ENCODE measurements around the gene ZSCAN5A.

The ZSCAN5A gene

GRCh38 chr19:56351208-56351607 lies 36.6 kb upstream of the ZSCAN5A start:
- no peak overlapping the region for H2BK120ac ChIP-seq (ENCODE audit: insufficient read depth, low read length, poor library complexity)
- H2AK5ac ChIP-seq (ENCODE audit: low read length) = no peak overlapping the region
- no peak overlapping the region for H4K8ac ChIP-seq (ENCODE audit: low read depth, low read length)
- no peak overlapping the region for H3K23ac ChIP-seq (ENCODE audit: low read length)
- H3K4ac ChIP-seq (ENCODE audit: low read depth, low read length) = no peak overlapping the region
- H3K14ac ChIP-seq (ENCODE audit: low read length) = no peak overlapping the region
- H3K36me3 ChIP-seq (ENCODE audit: control insufficient read depth in 1 of 2, insufficient read depth in 2 of 2, low read length in 2 of 2) = no peaks in the 10 kb centered on the region
- no peak overlapping the region for H4K91ac ChIP-seq (ENCODE audit: low read depth, low read length)
- H2BK5ac ChIP-seq (ENCODE audit: low read depth, low read length, poor library complexity) = no peak overlapping the region
- H3K79me1 ChIP-seq (ENCODE audit: low read length) = no peaks in the 10 kb centered on the region
- H3K27ac ChIP-seq (ENCODE audit: low read depth, low read length) = no peak overlapping the region
- no peak overlapping the region for H3K4me2 ChIP-seq (ENCODE audit: low read length)
- H3K9ac ChIP-seq (ENCODE audit: low read length) = no peak overlapping the region
- WGBS (ENCODE audit: extremely low coverage, insufficient coverage, insufficient read length) = no CpG with 5 or more reads among the region's 6 CpGs
- H2BK12ac ChIP-seq (ENCODE audit: low read length) = no peak overlapping the region
- no peak overlapping the region for H3K4me3 ChIP-seq (ENCODE audit: low read depth, low read length)
- DNase-seq = no peak
- H2AFZ ChIP-seq (ENCODE audit: insufficient read depth, low read length, poor library complexity) = no peak overlapping the region
- no peaks in the 10 kb centered on the region for H3K9me3 ChIP-seq (ENCODE audit: insufficient read depth, low read depth, low read length)
- no peak overlapping the region for H4K12ac ChIP-seq (ENCODE audit: low read depth, low read length)
- H3K27me3 ChIP-seq (ENCODE audit: insufficient read depth, low read length) = no peaks in the 10 kb centered on the region
- no peaks in the 10 kb centered on the region for H3K4me1 ChIP-seq (ENCODE audit: control insufficient read depth in 1 of 2, insufficient read depth in 2 of 2, low read length in 2 of 2)
- H3K18ac ChIP-seq (ENCODE audit: low read length) = no peak overlapping the region
- no peaks in the 10 kb centered on the region for H3K79me2 ChIP-seq (ENCODE audit: control insufficient read depth, insufficient read depth, low read length, poor library complexity)

GRCh38 chr19:56350416-56351045 lies 35.9 kb upstream of the ZSCAN5A start:
- WGBS (ENCODE audit: extremely low coverage, insufficient coverage, insufficient read length) = no CpG with 5 or more reads among the region's 8 CpGs
- no peak overlapping the region for H3K4me2 ChIP-seq (ENCODE audit: low read length)
- no peak overlapping the region for H3K4me3 ChIP-seq (ENCODE audit: low read depth, low read length)
- DNase-seq = peak; percentile 11 to 78
- no peaks in the 10 kb centered on the region for H3K79me2 ChIP-seq (ENCODE audit: control insufficient read depth, insufficient read depth, low read length, poor library complexity)
- H3K14ac ChIP-seq (ENCODE audit: low read length) = no peak overlapping the region
- H3K23ac ChIP-seq (ENCODE audit: low read length) = no peak overlapping the region
- H4K12ac ChIP-seq (ENCODE audit: low read depth, low read length) = no peak overlapping the region
- H3K27ac ChIP-seq (ENCODE audit: low read depth, low read length) = no peak overlapping the region
- no peak overlapping the region for H2AK5ac ChIP-seq (ENCODE audit: low read length)
- no peak overlapping the region for H2BK5ac ChIP-seq (ENCODE audit: low read depth, low read length, poor library complexity)
- H3K79me1 ChIP-seq (ENCODE audit: low read length) = no peaks in the 10 kb centered on the region
- H2AFZ ChIP-seq (ENCODE audit: insufficient read depth, low read length, poor library complexity) = no peak overlapping the region
- no peak overlapping the region for H2BK120ac ChIP-seq (ENCODE audit: insufficient read depth, low read length, poor library complexity)
- H2BK12ac ChIP-seq (ENCODE audit: low read length) = no peak overlapping the region
- H3K9me3 ChIP-seq (ENCODE audit: insufficient read depth, low read depth, low read length) = no peaks in the 10 kb centered on the region
- no peak overlapping the region for H3K9ac ChIP-seq (ENCODE audit: low read length)
- no peak overlapping the region for H3K4ac ChIP-seq (ENCODE audit: low read depth, low read length)
- H3K4me1 ChIP-seq (ENCODE audit: control insufficient read depth in 1 of 2, insufficient read depth in 2 of 2, low read length in 2 of 2) = no peaks in the 10 kb centered on the region
- no peak overlapping the region for H4K8ac ChIP-seq (ENCODE audit: low read depth, low read length)
- no peak overlapping the region for H4K91ac ChIP-seq (ENCODE audit: low read depth, low read length)
- no peak overlapping the region for H3K18ac ChIP-seq (ENCODE audit: low read length)
- H3K27me3 ChIP-seq (ENCODE audit: insufficient read depth, low read length) = no peaks in the 10 kb centered on the region
- H3K36me3 ChIP-seq (ENCODE audit: control insufficient read depth in 1 of 2, insufficient read depth in 2 of 2, low read length in 2 of 2) = no peaks in the 10 kb centered on the region

- H3K23ac ChIP-seq (ENCODE audit: low read length) = no peak overlapping the region
- no peaks in the 10 kb centered on the region for H3K9me3 ChIP-seq (ENCODE audit: insufficient read depth, low read depth, low read length)
- no peak overlapping the region for H4K91ac ChIP-seq (ENCODE audit: low read depth, low read length)
- WGBS (ENCODE audit: extremely low coverage, insufficient coverage, insufficient read length) = no CpG with 5 or more reads among the region's 5 CpGs
- peak; percentile 0 to 33 for DNase-seq
- no peak overlapping the region for H3K18ac ChIP-seq (ENCODE audit: low read length)
- H3K79me2 ChIP-seq (ENCODE audit: control insufficient read depth, insufficient read depth, low read length, poor library complexity) = no peaks in the 10 kb centered on the region
- no peak overlapping the region for H4K12ac ChIP-seq (ENCODE audit: low read depth, low read length)
- H2AK5ac ChIP-seq (ENCODE audit: low read length) = no peak overlapping the region
- H2BK5ac ChIP-seq (ENCODE audit: low read depth, low read length, poor library complexity) = no peak overlapping the region
- H2BK12ac ChIP-seq (ENCODE audit: low read length) = no peak overlapping the region
- no peak overlapping the region for H3K4ac ChIP-seq (ENCODE audit: low read depth, low read length)
- no peak overlapping the region for H3K9ac ChIP-seq (ENCODE audit: low read length)
- H3K4me2 ChIP-seq (ENCODE audit: low read length) = no peak overlapping the region
- no peak overlapping the region for H3K27ac ChIP-seq (ENCODE audit: low read depth, low read length)
- no peak overlapping the region for H3K4me3 ChIP-seq (ENCODE audit: low read depth, low read length)
- no peaks in the 10 kb centered on the region for H3K27me3 ChIP-seq (ENCODE audit: insufficient read depth, low read length)
- no peaks in the 10 kb centered on the region for H3K4me1 ChIP-seq (ENCODE audit: control insufficient read depth in 1 of 2, insufficient read depth in 2 of 2, low read length in 2 of 2)
- H2BK120ac ChIP-seq (ENCODE audit: insufficient read depth, low read length, poor library complexity) = no peak overlapping the region
- no peak overlapping the region for H3K14ac ChIP-seq (ENCODE audit: low read length)
- no peak overlapping the region for H4K8ac ChIP-seq (ENCODE audit: low read depth, low read length)
- H3K79me1 ChIP-seq (ENCODE audit: low read length) = no peaks in the 10 kb centered on the region
- H3K36me3 ChIP-seq (ENCODE audit: control insufficient read depth in 1 of 2, insufficient read depth in 2 of 2, low read length in 2 of 2) = no peaks in the 10 kb centered on the region
- H2AFZ ChIP-seq (ENCODE audit: insufficient read depth, low read length, poor library complexity) = no peak overlapping the region
These were observed 33.7 kb upstream of the ZSCAN5A start for GRCh38 chr19:56348289-56348877.

- H3K23ac ChIP-seq (ENCODE audit: low read length) = no peak overlapping the region
- no peak overlapping the region for H3K4ac ChIP-seq (ENCODE audit: low read depth, low read length)
- DNase-seq = no peak
- no peak overlapping the region for H2AK5ac ChIP-seq (ENCODE audit: low read length)
- H3K36me3 ChIP-seq (ENCODE audit: control insufficient read depth in 1 of 2, insufficient read depth in 2 of 2, low read length in 2 of 2) = no peaks in the 10 kb centered on the region
- no peaks in the 10 kb centered on the region for H3K79me1 ChIP-seq (ENCODE audit: low read length)
- H2AFZ ChIP-seq (ENCODE audit: insufficient read depth, low read length, poor library complexity) = no peak overlapping the region
- no peak overlapping the region for H3K18ac ChIP-seq (ENCODE audit: low read length)
- no peak overlapping the region for H3K4me2 ChIP-seq (ENCODE audit: low read length)
- no peak overlapping the region for H3K27ac ChIP-seq (ENCODE audit: low read depth, low read length)
- no peak overlapping the region for H4K8ac ChIP-seq (ENCODE audit: low read depth, low read length)
- no peak overlapping the region for H4K12ac ChIP-seq (ENCODE audit: low read depth, low read length)
- no peak overlapping the region for H2BK12ac ChIP-seq (ENCODE audit: low read length)
- H3K4me3 ChIP-seq (ENCODE audit: low read depth, low read length) = no peak overlapping the region
- no peaks in the 10 kb centered on the region for H3K27me3 ChIP-seq (ENCODE audit: insufficient read depth, low read length)
- WGBS (ENCODE audit: extremely low coverage, insufficient coverage, insufficient read length) = no CpG with 5 or more reads among the region's 7 CpGs
- no peaks in the 10 kb centered on the region for H3K4me1 ChIP-seq (ENCODE audit: control insufficient read depth in 1 of 2, insufficient read depth in 2 of 2, low read length in 2 of 2)
- no peak overlapping the region for H3K14ac ChIP-seq (ENCODE audit: low read length)
- H3K79me2 ChIP-seq (ENCODE audit: control insufficient read depth, insufficient read depth, low read length, poor library complexity) = no peaks in the 10 kb centered on the region
- H2BK120ac ChIP-seq (ENCODE audit: insufficient read depth, low read length, poor library complexity) = no peak overlapping the region
- H2BK5ac ChIP-seq (ENCODE audit: low read depth, low read length, poor library complexity) = no peak overlapping the region
- H4K91ac ChIP-seq (ENCODE audit: low read depth, low read length) = no peak overlapping the region
- no peaks in the 10 kb centered on the region for H3K9me3 ChIP-seq (ENCODE audit: insufficient read depth, low read depth, low read length)
- no peak overlapping the region for H3K9ac ChIP-seq (ENCODE audit: low read length)
These were observed 32.6 kb upstream of the ZSCAN5A start for GRCh38 chr19:56347163-56347778.
